Chondrocyte (in vitro differentiated cells): ENCODE data around the gene HRC. TPM values are rescaled to one million over a fixed set of nuclear protein-coding genes. Genes with fewer than 3 reads are reported as not detected.

Experiments
- DNase-seq: peaks from one replicate; pipeline ENCODE4 v3.0.0; 2021; ENCODE audit warnings: mixed read lengths, low spot score
- H3K27ac Mint-ChIP-seq: one replicate; pipeline ENCODE4 v1.8.0; 2021; ENCODE audit warnings: mild to moderate bottlenecking, moderate library complexity, mixed read lengths; ENCODE audit not compliant: unreplicated experiment
- H3K27me3 Mint-ChIP-seq: 2 replicates; pipeline ENCODE4 v1.8.0; 2021; ENCODE audit warnings: low read depth, mixed read lengths
- H3K36me3 Mint-ChIP-seq: 2 replicates; pipeline ENCODE4 v1.8.0; 2021; ENCODE audit warnings: low read depth, mixed read lengths
- H3K4me1 Mint-ChIP-seq: 2 replicates; pipeline ENCODE4 v1.8.0; 2021; ENCODE audit warnings: low read depth, mild to moderate bottlenecking, mixed read lengths
- H3K4me3 Mint-ChIP-seq: one replicate; pipeline ENCODE4 v1.8.0; 2021; ENCODE audit warnings: mild to moderate bottlenecking, moderate library complexity, mixed read lengths; ENCODE audit not compliant: unreplicated experiment
- H3K9me3 Mint-ChIP-seq: 2 replicates; pipeline ENCODE4 v1.8.0; 2021; ENCODE audit warnings: low read depth, mixed read lengths
- total RNA-seq: library from RNA; stranded (reverse); gene quantifications from 3 replicates; pipeline ENCODE4 v1.2.1, GENCODE V29; 2021
- TF ChIP-seq, protein P1 (sequence below): fragments of 200-600 bp; sonication (generic); IDR thresholded peaks from 2 replicates; pipeline ENCODE4 v1.5.0; 2021; ENCODE audit warnings: antibody characterized with exemption, mild to moderate bottlenecking, moderate library complexity

The HRC gene
- total RNA-seq, 1 donor from 2014 or later, result not detected

DNA sequence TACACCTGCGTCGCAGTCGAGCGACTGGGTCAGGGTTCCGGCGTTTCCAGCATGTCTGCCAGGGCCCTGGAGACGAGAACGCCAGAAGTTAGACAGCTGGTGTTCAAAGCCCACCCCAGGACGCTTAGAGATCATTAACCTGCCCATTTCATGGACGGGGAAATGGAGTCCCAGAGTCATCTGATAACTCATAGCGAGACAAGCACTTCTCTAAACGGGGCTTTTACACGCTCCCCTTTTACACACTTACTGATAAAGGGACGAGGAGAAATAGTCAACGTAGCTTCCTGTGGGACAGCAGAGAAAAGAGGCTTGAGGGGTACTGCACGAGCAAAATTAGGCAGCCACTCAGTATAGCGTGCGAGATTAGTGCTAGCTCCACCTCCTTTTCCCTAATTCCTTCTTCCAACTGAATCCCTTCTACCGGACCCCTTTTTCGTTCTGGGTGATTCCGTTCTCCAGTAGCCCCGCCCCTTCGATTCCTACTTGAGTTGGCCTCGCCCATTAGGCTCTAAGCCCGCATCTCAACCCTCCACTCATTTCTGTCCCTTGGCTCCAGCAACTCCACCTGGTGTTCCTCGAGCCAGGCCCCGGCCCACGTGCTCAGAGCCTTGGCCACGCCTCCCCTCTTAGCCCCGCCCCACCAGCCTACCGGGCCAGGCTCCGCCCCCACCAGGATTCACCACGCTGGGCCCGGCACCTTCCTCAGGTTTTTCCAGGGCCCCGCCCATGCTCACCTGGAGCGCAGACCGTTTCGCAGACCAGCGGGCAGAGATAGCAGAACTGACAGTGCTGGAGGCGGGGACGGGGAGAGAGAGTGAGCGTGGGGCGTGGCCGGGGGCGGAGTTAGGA, 3.7 kb downstream of the HRC start:
- H3K27ac Mint-ChIP-seq, result no peak overlapping the region
- TF ChIP-seq, protein P1, sequence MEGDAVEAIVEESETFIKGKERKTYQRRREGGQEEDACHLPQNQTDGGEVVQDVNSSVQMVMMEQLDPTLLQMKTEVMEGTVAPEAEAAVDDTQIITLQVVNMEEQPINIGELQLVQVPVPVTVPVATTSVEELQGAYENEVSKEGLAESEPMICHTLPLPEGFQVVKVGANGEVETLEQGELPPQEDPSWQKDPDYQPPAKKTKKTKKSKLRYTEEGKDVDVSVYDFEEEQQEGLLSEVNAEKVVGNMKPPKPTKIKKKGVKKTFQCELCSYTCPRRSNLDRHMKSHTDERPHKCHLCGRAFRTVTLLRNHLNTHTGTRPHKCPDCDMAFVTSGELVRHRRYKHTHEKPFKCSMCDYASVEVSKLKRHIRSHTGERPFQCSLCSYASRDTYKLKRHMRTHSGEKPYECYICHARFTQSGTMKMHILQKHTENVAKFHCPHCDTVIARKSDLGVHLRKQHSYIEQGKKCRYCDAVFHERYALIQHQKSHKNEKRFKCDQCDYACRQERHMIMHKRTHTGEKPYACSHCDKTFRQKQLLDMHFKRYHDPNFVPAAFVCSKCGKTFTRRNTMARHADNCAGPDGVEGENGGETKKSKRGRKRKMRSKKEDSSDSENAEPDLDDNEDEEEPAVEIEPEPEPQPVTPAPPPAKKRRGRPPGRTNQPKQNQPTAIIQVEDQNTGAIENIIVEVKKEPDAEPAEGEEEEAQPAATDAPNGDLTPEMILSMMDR, result no peak
- H3K27me3 Mint-ChIP-seq, result peaks cover 3% of the 10 kb centered on the region
- H3K9me3 Mint-ChIP-seq, result peaks cover 3% of the 10 kb centered on the region
- peaks cover 1% of the 10 kb centered on the region for H3K36me3 Mint-ChIP-seq
- peak overlapping the region; percentile 91 for H3K4me3 Mint-ChIP-seq
- peaks cover 18% of the 10 kb centered on the region for H3K4me1 Mint-ChIP-seq
- DNase-seq, result no peak

DNA sequence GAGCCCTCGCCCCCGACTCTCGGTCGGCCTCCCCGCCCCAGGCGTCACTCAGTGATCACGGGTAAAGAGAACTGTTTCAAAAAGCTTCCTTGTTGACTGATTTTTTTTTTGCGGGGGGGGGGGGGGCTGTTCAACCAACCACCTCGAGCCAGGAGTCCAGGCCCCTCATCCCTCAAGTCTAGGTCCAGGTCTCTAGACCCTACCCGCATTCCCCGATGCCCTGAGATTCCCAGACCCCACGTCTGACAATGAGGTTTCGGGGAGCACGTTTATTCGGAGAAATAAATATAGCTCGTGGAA, 4.3 kb downstream of the HRC start:
- no peak for DNase-seq
- H3K9me3 Mint-ChIP-seq, result peaks cover 3% of the 10 kb centered on the region
- peaks cover 1% of the 10 kb centered on the region for H3K36me3 Mint-ChIP-seq
- no peaks in the 10 kb centered on the region for H3K27me3 Mint-ChIP-seq
- no peak overlapping the region for H3K27ac Mint-ChIP-seq
- TF ChIP-seq, protein P1, result no peak
- H3K4me1 Mint-ChIP-seq, result peaks cover 20% of the 10 kb centered on the region
- H3K4me3 Mint-ChIP-seq, result peak overlapping the region; percentile 91

DNA sequence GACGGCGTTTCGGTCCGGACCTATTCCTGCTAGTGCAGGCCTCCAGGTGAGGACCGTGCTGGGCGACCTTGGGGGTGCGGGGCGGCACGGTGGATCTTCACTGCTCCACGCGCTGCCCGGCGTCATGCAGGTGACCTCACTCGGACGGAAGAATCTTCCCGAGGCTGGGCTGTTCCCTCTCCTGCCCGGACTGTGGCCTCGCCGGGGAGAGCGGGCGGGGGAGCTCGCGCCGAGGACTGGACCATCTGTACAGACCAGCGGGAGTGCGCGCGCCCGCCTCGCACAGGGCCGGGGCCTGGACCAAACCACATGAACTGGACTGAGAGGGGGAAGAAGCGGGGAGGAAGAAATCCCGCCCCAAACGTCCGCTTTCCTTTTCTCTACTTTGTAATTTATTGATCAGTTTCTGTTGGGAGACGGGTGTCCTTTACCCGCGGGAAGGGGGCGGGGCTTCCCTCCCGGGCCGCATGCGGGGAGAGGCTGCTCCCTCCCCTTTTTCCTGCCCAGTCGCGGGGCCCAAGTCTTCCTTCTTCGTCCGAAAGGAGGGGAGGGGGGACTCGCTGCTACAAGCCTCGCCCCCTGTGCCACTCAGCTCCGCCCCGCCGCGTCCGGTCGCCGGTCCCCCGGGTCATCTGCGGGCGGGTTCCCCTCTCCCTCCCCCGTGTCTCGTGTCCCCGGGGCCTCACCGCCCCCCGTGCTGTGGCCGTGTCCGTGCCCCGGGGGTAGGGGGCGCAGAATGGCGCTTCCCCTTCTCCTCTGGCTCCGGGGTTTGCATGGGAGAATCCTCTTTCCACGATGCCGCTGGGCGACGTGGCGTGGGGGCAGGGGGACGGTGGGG, 4.9 kb downstream of the HRC start:
- Mint-ChIP-seq H3K9me3 (peaks cover 3% of the 10 kb centered on the region), H3K27me3 (no peaks in the 10 kb centered on the region), H3K4me1 (peaks cover 24% of the 10 kb centered on the region)

DNA sequence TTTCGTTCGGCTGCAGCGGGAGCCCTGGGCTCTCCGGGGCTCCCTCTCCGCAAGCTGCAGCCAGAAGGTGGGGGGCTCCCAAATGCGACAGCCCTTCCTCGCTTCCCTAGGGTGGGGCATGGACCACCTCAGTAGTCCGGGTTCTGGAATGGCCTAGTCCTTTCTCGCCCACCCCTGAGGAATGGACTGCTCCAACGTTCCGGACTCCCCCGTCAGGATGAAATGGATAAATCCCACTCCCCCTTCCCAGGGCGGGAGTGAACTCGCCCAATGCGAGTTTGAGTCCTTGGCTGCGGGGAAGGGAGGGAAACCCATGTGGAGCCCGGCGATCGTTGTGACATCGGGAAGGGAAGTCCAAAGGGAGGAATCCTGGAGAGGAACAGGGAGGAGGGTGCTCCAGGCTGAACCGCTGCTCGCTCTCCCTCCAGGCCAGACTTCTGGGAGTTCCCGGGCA, 5.5 kb downstream of the HRC start:
- Mint-ChIP-seq H3K9me3 (peaks cover 3% of the 10 kb centered on the region), H3K27ac (peak overlapping the region; percentile 82), H3K4me3 (peak overlapping the region; percentile 91), H3K36me3 (peaks cover 1% of the 10 kb centered on the region), H3K4me1 (peaks cover 24% of the 10 kb centered on the region), H3K27me3 (no peaks in the 10 kb centered on the region)
- DNase-seq, result no peak
- TF ChIP-seq, protein P1, result no peak

More for the DNA sequence above, 4.9 kb downstream of the HRC start:
- Mint-ChIP-seq H3K27ac (peak overlapping the region; percentile 79), H3K36me3 (peaks cover 1% of the 10 kb centered on the region), H3K4me3 (peak overlapping the region; percentile 91)
- no peak for DNase-seq
- TF ChIP-seq, protein P1, result no peak
